Natural killer cell (primary cell): ENCODE measurements around the gene PDE6B. TPM values are rescaled to one million over a fixed set of nuclear protein-coding genes. Genes with fewer than 3 reads are reported as not detected.
A peak's percentile ranks its signal among the peaks of the same experiment; 100 is the strongest.

ENCODE experiments used
- ATAC-seq, 3 donors: fragments of 150-1000 bp in 2 of 3; fragments of 200-7000 bp in 1 of 3; cut with Tn5 transposase; 1 replicate in 1 of 3; 2 replicates in 2 of 3; pipeline ENCODE4 v1.10.0; 2021; ENCODE audit warnings: mild to moderate bottlenecking in 2 of 3, moderate library complexity in 2 of 3
- DNase-seq, 2 donors: peaks; one replicate each; pipeline versions ENCODE4 v3.0.0 to v3.0.0-alpha.2; 2013 to 2021; ENCODE audit warnings: mixed read lengths in 1 of 2
- H3K27ac ChIP-seq: one replicate; pipeline ENCODE4 v1.5.1; 2013; ENCODE audit warnings: mild to moderate bottlenecking, low read length
- H3K27me3 ChIP-seq: one replicate; pipeline ENCODE4 v1.6.1; 2013; ENCODE audit warnings: low read length; ENCODE audit not compliant: control insufficient read depth, insufficient read depth
- H3K36me3 ChIP-seq: one replicate; pipeline ENCODE4 v1.6.1; 2013; ENCODE audit warnings: low read length; ENCODE audit not compliant: control insufficient read depth, insufficient read depth
- H3K4me1 ChIP-seq: one replicate; pipeline ENCODE4 v1.6.1; 2013; ENCODE audit warnings: low read length; ENCODE audit not compliant: control insufficient read depth, insufficient read depth
- H3K4me3 ChIP-seq: one replicate; pipeline ENCODE4 v1.5.1; 2013; ENCODE audit warnings: low read length
- H3K9me3 ChIP-seq: one replicate; pipeline ENCODE4 v1.6.1; 2013; ENCODE audit warnings: low read length; ENCODE audit not compliant: control insufficient read depth, insufficient read depth
- H3K27ac Mint-ChIP-seq, 2 donors: one replicate each; pipeline ENCODE4 v1.8.0; 2022; ENCODE audit warnings: mild to moderate bottlenecking in 2 of 2, mixed read lengths in 2 of 2, moderate library complexity in 1 of 2
- H3K27me3 Mint-ChIP-seq, 2 donors: one replicate each; pipeline ENCODE4 v1.8.0; 2022; ENCODE audit warnings: low read depth in 2 of 2, mixed read lengths in 2 of 2
- H3K36me3 Mint-ChIP-seq: one replicate; pipeline ENCODE4 v1.8.0; 2022; ENCODE audit warnings: mixed read lengths
- H3K4me1 Mint-ChIP-seq, 2 donors: one replicate each; pipeline ENCODE4 v1.8.0; 2022; ENCODE audit warnings: mixed read lengths in 2 of 2
- H3K4me3 Mint-ChIP-seq: one replicate; pipeline ENCODE4 v1.8.0; 2022; ENCODE audit warnings: mild to moderate bottlenecking, moderate library complexity, mixed read lengths
- H3K9me3 Mint-ChIP-seq, 2 donors: one replicate each; pipeline ENCODE4 v1.8.0; 2022; ENCODE audit warnings: mixed read lengths in 2 of 2
- CTCF ChIP-seq: fragments of 200-600 bp; IDR thresholded peaks from one replicate; pipeline ENCODE4 v1.8.0; 2022; ENCODE audit warnings: antibody characterized with exemption
- WGBS: methylation state at CpG from one replicate; pipeline ENCODE4 v1.1.7; 2013; ENCODE audit warnings: missing lambda C conversion rate; ENCODE audit not compliant: insufficient coverage; 5-methylcytosine and 5-hydroxymethylcytosine counted together
- intact Hi-C: fragments of 100-400 bp; cut with micrococcal nuclease; formaldehyde crosslinking; loops from one replicate; pipeline ENCODE4 v1.14.2; 2022
- total RNA-seq, 4 donors: library from RNA; stranded (reverse); fragments of 120-200 nt in 1 of 4; gene quantifications; one replicate each; pipeline versions ENCODE4 v1.2.3 to v1.2.4, GENCODE V29; 2013 to 2022

PDE6B gene
- total RNA-seq, 3 donors from 2014 or later (not counting 1 experiment from before 2014, with no cell fraction given) = 15.8 to 18.8 (median 17.2) TPM

- H3K4me1 Mint-ChIP-seq = peaks cover 13 to 43% of the 10 kb centered on the region in 2 donors
- ATAC-seq = no peak
- no peaks in the 10 kb centered on the region for H3K9me3 ChIP-seq
- no peaks in the 10 kb centered on the region for H3K27me3 ChIP-seq
- no peaks in the 10 kb centered on the region for H3K36me3 Mint-ChIP-seq
- H3K4me3 ChIP-seq = no peak overlapping the region
- no peak for DNase-seq
- H3K27me3 Mint-ChIP-seq = no peaks in the 10 kb centered on the region
- no peak for TF ChIP-seq CTCF
- H3K4me1 ChIP-seq = peaks cover 34% of the 10 kb centered on the region
- peak overlapping the region in 1 of 2 donors; percentile 10 for H3K27ac Mint-ChIP-seq
- no peak overlapping the region for H3K4me3 Mint-ChIP-seq
- intact Hi-C loops = loop anchor here (5.0 kb wide), 1 partner anchor 74 kb away; no protein-coding TSS in a partner anchor
- H3K9me3 Mint-ChIP-seq = no peaks in the 10 kb centered on the region
- H3K36me3 ChIP-seq = no peaks in the 10 kb centered on the region
- 93% methylated on average over 11 of the region's 11 CpGs for WGBS
- H3K27ac ChIP-seq = no peak overlapping the region
Measured at GRCh38 chr4:707929-708630, 82.7 kb downstream of the PDE6B start.

- no peaks in the 10 kb centered on the region for H3K27me3 ChIP-seq
- no peaks in the 10 kb centered on the region for H3K36me3 Mint-ChIP-seq
- H3K9me3 ChIP-seq = no peaks in the 10 kb centered on the region
- no peak overlapping the region for H3K4me3 ChIP-seq
- peaks cover 13 to 47% of the 10 kb centered on the region in 2 donors for H3K4me1 Mint-ChIP-seq
- ATAC-seq = no peak
- H3K27me3 Mint-ChIP-seq = no peaks in the 10 kb centered on the region
- no peak for TF ChIP-seq CTCF
- H3K36me3 ChIP-seq = no peaks in the 10 kb centered on the region
- intact Hi-C loops = loop anchor here (5.0 kb wide), 1 partner anchor 74 kb away; no protein-coding TSS in a partner anchor
- no peaks in the 10 kb centered on the region for H3K9me3 Mint-ChIP-seq
- no peak for DNase-seq
- no peak overlapping the region for H3K4me3 Mint-ChIP-seq
- peak overlapping the region in 1 of 2 donors; percentile 10 for H3K27ac Mint-ChIP-seq
- H3K27ac ChIP-seq = no peak overlapping the region
- peaks cover 35% of the 10 kb centered on the region for H3K4me1 ChIP-seq
- 93% methylated on average over 6 of the region's 6 CpGs for WGBS
Measured at GRCh38 chr4:708631-708933, 83.2 kb downstream of the PDE6B start.

GRCh38 chr4:709348-709747 is 84.0 kb downstream of the PDE6B start:
- Histone ChIP-seq H3K27me3 (no peaks in the 10 kb centered on the region), H3K4me3 (no peak overlapping the region), H3K36me3 (no peaks in the 10 kb centered on the region), H3K4me1 (peaks cover 35% of the 10 kb centered on the region), H3K9me3 (no peaks in the 10 kb centered on the region), H3K27ac (no peak overlapping the region)
- DNase-seq (no peak), ATAC-seq (no peak)
- no peaks in the 10 kb centered on the region for H3K36me3 Mint-ChIP-seq
- WGBS = 97% methylated on average over 6 of the region's 6 CpGs
- no peak overlapping the region for H3K4me3 Mint-ChIP-seq
- H3K9me3 Mint-ChIP-seq = no peaks in the 10 kb centered on the region
- no peak for TF ChIP-seq CTCF
- H3K27ac Mint-ChIP-seq = peak overlapping the region in 1 of 2 donors; percentile 44
- intact Hi-C loops = loop anchor here (5.0 kb wide), 1 partner anchor 73 kb away; no protein-coding TSS in a partner anchor
- H3K27me3 Mint-ChIP-seq = no peaks in the 10 kb centered on the region
- peaks cover 14 to 52% of the 10 kb centered on the region in 2 donors for H3K4me1 Mint-ChIP-seq

GRCh38 chr4:710116-710515 is 84.7 kb downstream of the PDE6B start:
- Mint-ChIP-seq H3K27me3 (no peaks in the 10 kb centered on the region), H3K4me3 (peak overlapping the region; percentile 31), H3K27ac (peak overlapping the region; percentile 44 to 69), H3K9me3 (no peaks in the 10 kb centered on the region), H3K4me1 (peaks cover 20 to 53% of the 10 kb centered on the region in 2 donors), H3K36me3 (no peaks in the 10 kb centered on the region)
- TF ChIP-seq CTCF = no peak
- Histone ChIP-seq H3K27me3 (no peaks in the 10 kb centered on the region), H3K4me1 (peaks cover 37% of the 10 kb centered on the region), H3K36me3 (no peaks in the 10 kb centered on the region), H3K4me3 (no peak overlapping the region), H3K27ac (no peak overlapping the region), H3K9me3 (no peaks in the 10 kb centered on the region)
- WGBS = 97% methylated on average over 9 of the region's 9 CpGs
- DNase-seq (no peak), ATAC-seq (no peak)
- intact Hi-C loops = no loop called here
